NCI-H526 treated with DMSO at 0.1 percent for 48 hours (cell line): ENCODE measurements around the gene CD82.
A peak's percentile ranks its signal among the peaks of the same experiment; 100 is the strongest.
"Not testable (repeated sequence)": the region's sequence is repeated elsewhere in the genome, so short reads cannot be mapped to it uniquely, and the experiment has no call there.

Experiments
- DNase-seq: peaks from one replicate; lab custom pipeline; 2025; lab: John Stamatoyannopoulos, UW

The CD82 gene

DNA sequence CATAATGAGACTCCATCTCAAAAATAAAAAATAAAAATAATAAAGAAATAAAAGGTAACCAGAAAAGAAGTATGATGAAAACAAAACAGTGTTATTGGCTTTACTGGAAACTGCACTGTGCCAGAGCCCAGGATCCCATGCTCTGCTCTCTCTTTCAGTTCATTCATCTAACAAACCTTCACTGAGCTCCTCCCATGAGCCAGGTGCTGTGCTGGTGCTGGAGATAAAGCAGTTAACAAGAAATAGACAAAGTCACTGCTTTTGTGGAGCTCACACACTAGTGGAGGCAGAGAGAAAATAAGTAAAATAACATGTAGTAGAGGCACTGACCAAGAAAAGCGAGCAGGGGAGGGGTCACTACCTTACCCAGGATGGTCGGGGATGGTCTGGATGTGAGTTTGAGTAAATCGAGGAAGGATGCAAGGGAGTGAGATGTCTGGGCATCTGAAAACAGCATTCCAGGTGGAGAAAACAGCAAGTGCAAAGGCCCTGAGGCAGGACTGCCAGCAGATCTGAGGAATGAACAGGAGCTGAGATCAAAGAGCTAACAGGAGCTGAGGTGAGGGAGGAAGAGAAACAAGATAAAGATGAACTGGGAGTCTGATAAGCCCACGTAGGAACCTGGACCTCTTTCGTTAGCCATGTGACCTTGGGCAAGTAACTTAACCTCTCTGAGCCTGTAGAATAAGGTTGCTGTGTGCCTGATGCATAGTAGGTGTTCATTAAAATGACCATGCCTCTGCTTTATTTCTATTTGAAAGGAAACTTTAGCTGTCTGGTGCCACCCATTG, 31.3 kb upstream of the CD82 start:
- DNase-seq: no peak

DNA sequence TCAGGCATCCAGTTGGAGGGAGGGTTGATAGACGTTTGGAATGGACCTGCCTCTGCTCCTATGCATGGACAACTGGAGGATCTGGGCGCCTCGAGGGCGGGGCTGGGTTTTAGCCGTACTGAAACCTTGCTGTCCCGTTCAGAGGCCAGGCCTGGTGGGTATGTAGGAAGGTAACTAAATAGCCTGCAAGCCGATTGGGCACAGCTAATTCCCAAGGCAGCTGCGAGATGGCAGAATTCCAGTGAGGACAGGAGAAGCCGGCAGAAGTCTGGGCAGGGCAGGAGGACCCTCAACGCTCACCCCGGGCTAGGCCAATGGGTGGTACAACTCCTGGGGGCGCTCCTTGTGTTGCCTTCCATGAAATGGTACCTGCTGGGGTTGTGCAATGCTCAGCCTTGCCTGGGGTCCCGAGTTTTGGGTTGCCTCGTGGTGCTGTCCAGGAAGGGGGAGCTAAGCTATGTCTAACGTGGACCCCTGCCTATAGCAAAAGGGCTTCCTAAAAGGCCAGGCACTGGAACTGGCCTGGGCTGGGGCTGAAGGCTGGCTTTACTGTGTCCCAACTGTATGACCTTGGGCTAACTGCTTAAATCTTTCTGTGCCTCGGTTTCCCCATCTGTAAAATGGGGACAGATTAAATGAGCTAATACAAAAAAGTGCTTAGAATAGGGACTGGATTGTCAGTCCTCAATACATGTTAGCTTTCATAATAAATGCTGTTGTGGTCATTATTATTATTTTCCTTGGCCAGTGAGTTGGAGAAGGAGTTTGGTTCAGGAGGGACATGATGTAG, 30.1 kb upstream of the CD82 start:
- DNase-seq: no peak

DNA sequence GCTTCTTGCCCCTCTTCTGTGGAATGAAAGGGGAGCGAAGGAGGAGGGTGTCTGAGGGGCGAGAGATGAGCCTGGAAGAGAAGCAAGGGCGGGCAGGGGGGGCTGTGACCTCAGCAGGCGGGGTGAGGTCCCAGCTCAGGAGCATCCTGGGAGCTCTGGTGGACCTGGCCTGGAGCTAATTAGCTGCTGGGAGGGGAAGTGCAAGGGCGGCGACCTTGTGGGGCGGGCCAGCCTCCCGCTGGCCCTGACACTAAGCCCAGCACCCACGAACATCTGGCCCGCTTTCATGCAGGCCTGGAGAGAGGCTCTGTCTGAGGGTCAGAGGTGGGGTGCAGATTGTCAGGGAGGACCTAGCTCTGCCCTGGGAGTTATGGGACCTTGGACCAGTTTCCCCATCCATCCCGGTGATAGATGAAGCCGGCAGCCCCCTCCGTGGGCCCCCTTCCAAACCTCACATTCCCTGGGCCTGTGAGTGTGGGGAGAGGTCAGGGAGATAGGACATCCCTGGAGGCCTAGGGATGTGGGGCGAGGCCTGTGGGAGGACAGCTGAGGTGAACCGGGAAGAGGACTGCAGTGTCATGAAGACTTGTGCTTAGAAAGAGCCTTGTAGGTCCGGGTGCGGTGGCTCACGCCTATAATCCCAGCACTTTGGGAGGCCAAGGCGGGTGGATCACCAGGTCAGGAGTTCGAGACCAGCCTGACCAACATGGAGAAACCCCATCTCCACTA, 28.5 kb upstream of the CD82 start:
- no peak for DNase-seq

DNA sequence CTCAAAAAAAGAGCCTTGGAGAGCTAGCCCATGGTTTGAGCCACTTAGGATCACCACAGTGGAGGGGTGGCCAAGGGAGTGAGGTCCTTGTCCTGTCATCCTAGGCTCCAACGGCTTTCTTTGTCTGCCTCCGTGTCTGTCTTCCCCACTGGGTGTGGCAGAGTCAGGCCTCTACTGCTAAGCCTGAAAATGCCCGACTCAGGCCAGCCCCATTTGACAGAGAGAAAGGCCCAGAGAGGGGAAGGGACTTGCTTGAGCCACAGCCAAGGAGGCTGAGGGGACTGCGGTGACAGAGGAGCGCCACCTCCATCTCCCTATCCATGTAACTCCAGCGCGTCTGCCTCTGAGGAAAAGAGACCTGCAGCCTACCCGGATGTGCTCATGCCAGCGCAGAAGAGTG, 27.8 kb upstream of the CD82 start:
- DNase-seq: no peak

DNA sequence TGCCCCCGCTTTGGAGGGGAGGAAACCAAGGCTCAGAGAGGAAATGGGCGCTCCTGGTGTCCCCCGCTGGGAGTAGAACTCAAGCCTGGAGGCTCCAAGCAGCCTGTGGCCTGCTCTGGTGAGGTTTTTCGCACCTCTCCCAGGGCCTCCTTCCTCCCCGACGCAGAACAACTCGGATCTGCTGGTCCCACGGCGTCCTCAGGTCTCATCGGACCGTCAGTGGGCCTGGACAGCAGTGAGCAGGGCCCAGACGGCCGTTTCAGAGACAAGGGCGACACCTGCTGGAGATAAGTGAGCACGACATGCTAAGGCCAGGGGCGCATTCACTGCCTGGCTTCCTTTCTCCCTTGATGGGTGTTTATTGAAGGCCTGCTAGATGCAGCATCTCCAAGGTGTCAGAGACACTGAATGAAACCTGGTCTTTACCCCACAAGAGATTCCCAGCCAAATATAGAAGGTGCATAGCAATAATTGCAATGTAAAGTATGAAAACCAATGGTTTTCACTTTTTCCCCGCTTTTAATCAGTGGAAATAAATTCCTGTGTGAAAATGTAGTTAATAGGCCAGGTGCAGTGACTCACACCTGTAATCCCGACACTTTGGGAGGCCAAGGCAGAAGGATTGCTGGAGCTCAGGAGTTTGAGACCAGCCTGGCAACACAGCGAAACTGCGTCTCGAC, 26.9 kb upstream of the CD82 start:
- DNase-seq: peak; percentile 40

DNA sequence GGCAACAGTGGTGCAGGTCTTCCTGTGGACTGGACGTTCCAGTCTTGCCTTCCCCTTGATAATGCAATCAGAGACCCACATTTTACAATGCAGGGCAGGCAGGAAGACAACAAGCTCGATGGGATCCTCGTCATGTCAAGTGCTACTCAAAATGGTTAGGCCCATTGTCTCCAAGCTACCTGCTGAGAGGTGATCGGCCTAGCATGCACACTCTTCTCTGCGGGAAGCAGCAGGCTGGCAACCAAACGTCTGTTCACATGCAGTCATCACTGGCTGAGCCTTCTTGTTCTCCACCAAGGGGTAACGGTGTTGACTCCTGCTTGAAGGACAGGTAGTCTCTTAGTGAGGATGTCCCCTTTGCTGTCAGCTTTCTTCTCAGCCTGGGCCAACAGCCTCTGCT, 25.5 kb upstream of the CD82 start:
- no peak for DNase-seq

DNA sequence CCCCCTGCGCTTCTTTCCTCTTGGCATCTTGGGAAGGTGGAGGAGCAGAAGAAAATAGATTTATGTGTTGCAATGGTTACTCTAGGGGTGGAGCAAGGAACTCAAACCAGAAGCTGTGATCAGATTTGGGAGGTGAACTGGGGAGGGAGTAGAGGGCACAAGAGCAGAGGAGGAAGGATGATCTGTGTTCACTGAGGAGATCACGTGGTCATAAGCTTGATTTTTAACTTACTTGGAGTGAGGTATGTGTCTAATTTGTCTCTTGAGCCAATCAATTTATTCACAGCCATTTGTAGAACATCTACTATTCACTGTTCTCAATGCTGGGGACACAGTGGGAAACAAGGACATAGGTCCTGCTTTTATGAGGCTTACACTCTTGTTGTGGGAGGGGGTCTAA, 24.8 kb upstream of the CD82 start:
- no peak for DNase-seq

DNA sequence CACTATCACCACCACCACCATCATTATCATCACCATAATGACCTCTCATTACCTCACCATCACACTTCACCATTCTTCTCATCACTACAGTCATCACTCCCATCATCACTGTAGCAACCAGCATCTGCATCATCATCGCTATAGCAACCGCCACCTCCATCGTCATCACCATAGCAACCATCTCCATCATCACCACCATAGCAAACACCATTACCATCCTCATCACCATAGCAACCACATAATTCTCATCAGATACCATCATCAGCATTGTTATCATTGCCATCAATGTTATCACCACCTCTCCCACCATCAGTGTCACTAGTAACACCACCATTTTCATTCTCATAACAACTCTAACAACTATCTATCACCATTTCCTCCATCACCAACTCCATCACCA, 23.1 kb upstream of the CD82 start:
- DNase-seq: no peak

DNA sequence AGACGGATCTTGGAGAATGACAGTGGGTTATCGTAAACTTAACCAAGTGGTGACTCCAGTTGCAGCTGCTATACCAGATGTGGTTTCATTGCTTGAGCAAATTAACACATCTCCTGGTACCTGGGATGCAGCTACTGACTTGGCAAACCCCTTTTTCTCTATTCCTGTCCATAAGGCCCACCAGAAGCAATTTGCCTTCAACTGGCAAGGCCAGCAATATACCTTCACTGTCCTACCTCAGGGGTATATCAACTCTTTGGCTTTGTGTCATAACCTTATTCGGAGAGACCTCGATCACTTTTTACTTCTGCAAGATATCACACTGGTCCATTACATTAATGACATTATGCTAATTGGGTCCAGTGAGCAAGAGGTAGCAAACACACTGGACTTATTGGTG, 18.5 kb upstream of the CD82 start:
- not testable (repeated sequence) for DNase-seq

DNA sequence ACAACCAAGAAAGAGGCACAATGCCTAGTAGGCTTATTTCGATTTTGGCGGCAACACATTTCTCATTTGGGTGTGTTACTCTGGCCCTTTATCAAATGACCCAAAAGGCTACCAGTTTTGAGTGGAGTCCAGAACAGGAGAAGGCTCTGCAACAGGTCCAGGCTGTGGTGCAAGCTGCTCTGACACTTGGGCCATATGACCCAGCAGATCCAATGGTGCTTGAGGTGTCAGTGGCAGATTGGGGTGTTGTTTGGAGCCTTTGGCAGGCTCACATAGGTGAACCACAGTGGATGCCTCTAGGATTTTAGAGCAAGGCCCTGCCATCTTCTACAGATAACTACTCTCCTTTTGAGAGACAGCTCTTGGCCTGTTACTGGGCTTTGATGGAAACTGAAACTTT, 17.9 kb upstream of the CD82 start:
- DNase-seq: not testable (repeated sequence)

DNA sequence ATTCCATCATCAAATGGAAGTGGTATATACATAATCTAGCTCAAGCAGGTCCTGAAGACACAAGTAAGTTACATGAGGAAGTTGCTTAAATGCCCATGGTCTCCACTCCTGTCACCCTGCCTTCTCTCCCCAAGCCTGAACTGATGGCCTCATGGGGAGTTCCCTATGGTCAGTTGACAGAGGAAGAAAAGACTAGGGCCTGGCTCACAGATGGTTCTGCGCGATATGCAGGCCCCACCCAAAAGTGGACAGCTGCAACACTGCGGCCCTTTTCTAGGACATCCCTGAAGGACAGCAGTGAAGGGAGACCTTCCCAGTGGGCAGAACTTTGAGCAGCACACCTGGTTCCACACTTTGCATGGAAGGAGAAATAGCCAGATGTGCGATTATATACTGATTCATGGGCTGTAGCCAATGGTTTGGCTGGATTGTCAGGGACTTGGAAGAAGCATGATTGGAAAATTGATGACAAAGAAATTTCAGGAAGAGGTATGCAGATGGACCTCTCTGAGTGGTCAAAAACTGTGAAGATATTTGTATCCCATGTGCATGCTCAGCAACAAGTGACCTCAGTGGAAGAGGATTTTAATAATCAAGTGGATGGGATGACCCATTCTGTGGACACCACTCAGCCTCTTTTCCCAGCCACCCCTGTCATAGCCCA, 17.3 kb upstream of the CD82 start:
- no peak for DNase-seq

DNA sequence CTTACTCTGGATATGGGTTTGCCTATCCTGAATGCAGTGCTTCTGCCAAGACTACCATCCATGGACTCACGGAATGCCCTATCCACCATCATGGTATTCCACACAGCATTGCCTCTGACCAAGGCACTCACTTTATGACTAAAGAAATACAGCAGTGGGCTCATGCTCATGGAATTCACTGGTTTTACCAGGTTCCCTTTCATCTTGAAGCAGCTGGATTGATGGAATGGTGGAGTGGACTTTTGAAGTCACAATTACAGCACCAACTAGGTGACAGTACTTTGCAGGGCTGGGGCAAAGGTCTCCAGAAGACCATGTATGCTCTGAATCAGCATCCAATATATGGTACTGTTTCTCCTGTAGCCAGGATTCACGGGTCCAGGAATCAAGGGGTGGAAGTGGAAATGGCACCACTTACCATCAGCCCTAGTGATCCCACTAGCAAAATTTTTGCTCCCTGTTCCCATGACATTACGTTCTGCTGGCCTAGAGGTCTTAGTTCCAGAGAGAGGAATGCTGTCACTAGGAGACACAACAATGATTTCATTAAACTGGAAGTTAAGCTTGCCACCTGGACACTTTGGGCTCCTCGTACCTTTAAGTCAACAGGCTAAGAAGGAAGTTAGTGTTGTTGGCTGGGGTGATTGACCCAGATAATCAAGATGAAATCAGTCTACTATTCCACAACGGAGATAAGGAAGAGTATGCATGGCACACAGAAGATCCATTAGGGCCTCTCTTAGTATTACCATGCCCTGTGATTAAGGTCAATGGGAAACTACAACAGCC, 16.3 kb upstream of the CD82 start:
- not testable (repeated sequence) for DNase-seq

DNA sequence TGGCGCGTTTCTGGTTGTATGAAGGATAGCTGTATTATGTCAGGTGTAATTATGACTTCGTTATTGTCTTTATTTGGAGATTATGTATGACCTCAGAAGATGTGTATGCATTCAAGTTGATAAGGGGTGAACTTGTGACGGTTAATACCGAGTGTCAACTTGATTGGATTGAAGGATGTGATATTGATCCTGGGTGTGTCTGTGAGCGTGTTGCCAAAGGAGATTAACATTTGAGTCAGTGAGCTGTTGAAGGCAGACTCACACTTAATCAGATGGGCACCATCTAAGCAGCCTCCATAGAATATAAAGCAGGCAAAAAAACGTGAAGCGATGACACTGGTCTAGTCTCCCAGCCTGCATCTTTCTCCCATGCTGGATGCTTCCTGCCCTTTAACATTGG, 15.3 kb upstream of the CD82 start:
- no peak for DNase-seq

DNA sequence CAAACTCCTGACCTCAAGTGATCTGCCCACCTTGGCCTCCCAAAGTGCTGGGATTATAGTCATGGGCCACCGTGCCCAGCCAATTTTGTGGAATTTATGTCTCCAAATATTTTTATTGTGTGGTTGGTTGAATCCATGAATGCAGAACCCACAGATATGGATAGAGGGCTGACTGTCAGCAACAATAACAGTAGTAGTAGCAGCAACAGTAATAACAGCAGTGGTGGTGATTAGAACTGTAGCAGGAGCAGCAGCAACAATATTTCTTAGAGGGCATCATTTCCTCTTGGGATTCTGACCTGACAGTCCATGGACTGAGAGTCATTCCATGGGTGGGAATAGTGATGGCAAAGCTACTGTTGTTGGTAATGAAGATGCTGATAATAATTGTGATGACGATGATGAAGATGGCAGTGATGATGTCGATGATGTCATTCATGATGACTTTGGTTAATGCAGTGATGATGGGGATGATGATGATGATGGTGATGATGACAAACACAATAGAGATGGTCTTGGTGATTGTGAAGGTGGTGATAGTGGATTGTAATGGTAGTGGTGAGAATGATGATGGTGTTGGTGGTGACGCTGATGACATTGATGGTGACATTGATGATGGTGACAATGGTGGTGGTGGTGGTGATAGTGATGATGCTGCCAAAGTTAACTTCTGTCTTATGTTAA, 13.9 kb upstream of the CD82 start:
- DNase-seq: no peak

DNA sequence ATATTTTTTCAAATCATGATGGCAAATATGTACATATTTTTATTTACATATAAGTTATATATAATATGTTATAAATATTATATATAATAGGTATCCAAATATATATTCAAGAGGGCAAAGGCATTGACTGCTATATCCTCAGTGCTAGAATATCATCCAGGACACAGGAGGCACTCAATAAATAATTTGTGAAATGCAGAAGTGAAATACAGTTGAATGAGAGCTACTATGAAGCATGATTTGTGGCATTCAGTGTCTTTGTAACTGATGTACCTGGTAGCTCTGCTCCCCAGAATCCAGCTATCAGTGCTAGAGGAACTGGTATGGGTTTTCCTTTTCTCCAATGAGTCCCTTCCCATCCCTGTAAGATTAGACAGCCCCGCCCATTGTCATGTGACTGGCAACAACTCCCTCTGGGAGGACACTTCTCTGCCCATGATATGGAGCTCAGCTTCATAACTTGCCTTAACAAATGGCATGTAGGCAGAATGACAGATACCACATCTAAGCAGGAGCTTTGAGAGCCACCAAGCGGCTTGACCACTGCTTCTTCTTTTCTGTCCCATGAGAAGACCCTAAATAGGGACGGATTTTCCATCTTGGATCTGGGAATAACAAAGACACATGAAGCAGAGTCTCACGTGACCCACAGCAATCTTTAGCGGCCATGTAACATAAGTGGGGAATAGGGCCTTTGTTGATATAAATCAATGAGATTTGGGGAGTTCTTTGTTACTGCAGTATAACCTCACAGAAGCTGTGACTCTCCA, 10.2 kb upstream of the CD82 start:
- DNase-seq: no peak

DNA sequence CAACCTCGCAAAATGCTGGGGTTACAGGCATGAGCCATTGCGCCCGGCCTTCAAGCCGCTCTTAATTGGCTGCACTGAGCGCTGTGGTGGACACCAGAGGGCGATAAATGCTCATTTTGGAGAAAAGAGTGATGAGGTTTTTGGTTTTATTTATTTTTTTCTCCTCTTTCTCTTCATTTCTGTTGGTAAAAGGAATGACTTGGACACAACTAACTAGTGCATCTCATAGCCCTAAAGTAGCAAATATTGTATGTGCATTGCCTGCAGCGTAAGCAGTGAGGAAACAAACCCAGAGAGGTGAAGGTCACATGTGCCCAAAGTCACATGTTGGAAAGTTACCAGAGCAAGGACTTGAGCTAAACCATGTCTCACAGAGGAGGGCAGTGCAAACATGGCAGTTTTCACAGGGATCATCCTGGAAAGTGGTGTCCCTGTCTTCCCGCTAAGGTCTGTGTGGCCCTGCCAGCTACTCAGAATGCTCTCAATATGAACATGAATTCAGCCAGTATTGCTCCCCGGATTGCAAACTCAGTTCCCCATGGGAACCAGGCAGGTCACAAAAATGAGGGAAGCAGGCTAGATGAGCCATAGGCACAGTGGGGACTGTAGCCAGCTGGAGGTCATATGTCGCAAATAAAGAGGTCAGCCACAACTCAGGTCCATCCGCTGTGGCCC, 8.6 kb upstream of the CD82 start:
- DNase-seq: no peak

DNA sequence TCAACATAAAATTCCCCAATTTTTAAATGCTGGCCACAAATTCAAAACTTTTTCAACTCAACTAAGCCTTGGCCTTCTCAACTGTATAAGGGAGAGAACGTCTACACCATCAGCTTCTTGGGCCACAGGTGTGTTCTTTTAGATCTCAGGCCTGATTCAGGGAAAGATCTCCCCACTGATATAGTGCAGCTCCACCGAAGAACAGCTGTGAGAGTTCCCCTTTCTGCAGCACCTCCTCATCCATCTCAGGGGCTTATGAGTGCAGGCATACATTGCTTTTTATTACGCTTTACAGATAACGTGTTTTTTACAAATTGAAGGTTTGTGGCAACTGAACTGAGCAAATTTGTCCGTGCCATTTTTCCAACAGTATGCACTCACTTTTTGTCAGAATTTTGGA, 8.0 kb upstream of the CD82 start:
- DNase-seq: no peak

DNA sequence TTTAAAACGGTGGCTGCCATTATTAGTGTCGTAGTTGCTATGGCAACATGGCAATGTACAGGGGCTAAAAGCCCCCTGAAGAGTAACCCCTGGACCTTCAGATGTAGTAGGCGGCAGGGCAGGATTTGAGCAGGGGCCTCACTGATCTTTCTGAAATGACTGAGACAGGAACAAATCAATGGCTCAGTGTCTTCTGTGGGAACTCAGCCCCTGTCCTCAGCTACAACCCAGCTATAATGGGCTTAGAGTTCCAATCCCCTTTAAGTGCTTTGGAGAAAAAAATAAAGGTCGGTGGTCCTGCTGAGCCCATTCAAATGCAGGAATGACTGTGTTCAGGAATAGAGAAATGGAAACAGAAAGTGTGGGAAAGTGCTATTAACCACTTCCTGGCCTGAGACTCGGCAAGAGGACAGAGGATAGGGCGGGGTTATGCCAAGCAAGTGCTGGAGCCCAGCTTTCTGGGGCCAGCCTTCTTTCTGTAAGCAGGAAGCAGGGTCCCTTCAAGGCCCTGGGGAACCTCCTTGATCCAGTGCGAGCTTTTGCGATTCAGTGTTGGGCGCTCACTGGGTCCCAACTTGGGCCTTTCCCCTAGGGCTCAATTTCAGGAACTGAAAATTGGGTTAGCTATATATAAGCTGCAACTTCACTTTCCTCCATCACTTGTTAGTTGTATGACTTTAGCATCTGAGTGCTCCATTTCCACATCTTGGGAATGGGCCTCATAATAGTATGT, 6.1 kb upstream of the CD82 start:
- no peak for DNase-seq
